GM18502 (cell line): ENCODE data around the gene FAM120B.
"Not testable (repeated sequence)": the region's sequence is repeated elsewhere in the genome, so short reads cannot be mapped to it uniquely, and the experiment has no call there.

Experiments used
- ATAC-seq: cut with Tn5 transposase; IDR thresholded peaks from one replicate; pipeline ENCODE4 v1.9.1; 2021; ENCODE audit warnings: mild to moderate bottlenecking; ENCODE audit not compliant: unreplicated experiment, poor library complexity

FAM120B gene

DNA sequence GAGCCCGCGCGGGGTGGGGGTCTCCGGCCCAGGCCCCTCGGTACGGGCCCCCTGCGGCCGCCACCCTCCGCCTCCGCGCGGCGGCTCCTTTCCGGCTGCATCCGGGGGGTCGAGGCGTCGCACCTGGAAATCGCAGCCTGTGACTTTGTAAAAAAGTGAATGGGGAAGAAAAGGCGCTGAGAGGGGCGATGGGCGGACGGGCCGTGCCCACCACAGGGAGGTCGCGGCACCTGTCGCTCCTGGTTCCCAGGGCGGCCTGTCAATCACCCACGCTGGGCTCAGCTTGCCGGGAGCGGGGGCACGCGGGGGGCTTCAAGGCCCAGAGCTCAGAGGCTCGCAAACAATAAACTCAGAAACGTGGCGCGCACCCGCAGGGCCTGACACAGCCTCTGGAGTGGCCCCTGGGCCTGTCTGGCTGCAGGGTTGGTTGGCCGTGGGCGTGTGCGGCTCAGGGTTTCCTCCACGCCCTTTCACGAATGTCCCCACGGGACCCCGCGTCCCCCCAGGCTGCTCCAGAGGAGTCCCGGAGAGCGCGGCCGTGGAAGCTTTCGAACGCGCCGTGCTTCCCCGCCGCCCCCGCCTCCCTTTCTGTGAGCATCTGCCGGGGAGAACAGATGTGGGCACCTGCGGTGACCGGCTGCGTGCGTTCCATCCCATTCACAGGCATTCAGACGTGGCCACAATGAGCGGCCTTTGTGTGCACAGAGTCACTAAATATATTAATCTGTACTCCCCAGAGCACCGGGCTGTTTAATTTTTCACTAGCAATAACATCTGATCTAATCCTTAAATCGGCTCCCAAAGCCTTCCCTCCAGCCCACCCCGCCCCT, 9.6 kb upstream of the FAM120B start:
- no peak for ATAC-seq

DNA sequence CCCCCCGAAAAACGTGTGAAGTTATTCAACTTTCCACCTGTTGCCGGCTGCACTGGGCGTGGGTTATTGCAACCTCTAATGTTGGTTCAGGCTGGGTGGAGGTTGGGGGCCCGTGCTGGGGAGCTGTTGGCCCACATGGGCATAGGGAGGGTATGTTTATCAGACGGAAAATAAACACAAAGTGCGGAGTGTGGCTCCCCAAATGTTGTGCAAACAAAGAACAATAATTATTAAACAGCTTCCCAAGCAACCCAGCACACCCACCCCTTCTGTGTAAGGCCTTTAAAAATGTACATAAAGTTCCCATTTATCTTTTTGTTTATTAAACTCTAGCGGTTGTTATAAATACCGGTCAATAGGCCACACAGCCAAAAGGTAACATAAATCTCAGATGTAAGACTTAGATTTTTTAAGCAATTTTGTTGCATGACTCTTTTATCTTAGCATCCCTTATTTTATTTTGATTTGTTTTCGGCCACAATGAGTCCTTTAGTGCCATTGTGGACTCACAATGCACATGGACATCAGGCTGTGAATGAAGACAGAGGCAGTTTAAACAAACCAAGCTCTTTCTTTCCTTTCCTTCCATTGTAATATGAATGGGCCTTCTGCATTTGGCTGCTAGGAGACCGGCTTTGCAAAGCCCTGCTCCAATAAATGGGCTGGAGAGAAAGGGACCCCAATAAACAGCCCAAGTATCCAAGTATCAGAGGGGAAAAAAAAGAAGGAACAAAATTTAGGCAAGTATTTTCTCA, 8.8 kb upstream of the FAM120B start:
- no peak for ATAC-seq

DNA sequence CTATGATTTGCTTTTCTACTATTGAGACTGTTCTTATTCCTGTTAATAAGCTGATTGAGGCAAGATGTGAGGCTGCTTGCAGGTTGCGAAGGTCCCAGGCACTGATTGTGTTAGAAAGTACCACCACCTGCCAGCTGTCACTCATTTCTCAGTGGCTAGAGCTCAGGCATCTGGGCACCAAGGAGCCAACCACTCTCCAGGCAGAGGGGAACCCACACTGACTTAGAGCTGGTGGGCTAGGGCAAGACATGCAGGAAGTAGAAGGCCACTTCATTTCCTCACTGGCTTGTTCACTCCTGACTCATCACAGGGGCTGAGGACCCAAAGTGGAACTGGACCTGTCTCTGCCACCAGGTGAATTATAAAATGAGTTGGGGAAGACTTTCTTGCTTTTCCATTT, 7.9 kb upstream of the FAM120B start:
- no peak for ATAC-seq

DNA sequence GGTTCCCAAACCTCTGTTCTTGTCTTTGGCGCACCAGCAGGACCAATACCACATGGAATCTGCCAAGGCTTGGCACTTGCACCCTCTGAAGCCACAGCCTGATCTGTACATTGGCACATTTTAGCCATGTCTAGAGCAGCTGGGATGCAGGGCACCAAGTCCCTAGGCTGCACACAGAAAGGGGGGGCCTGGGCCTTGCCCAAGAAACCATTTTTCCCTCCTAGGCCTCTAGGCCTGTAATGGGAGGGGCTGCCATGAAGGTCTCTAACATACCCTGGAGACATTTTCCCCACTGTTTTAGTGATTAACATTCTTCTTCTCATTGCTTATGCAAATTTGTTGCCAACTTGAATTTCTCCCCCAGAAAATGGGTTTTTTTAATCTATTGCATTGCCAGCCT, 5.4 kb upstream of the FAM120B start:
- ATAC-seq, result no peak

DNA sequence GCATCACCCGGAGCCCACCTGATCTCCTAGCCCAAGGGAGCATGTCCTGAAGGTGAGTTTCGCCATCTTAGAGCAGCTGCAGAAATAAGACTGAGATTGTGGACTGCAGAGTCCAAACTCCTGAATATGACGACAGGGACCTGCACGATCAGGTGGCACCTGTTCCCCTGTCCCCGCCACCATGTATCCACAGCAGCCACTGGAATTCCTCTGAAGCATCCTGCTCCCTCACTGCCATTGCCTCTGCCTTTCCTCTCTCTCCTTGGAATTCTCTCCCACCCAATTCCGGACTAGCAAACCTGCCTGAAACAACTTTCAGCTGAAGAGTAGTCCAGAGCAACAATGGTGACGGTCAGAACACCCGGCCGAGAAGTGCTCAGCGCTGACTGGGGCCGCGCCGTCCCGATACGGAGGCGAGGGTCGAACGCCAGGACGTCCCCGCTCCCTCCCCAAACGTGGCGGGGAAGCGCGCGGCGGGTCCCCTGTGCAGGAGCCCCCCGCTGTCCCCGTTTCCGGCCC, 694 bp upstream of the FAM120B start:
- ATAC-seq, result no peak

DNA sequence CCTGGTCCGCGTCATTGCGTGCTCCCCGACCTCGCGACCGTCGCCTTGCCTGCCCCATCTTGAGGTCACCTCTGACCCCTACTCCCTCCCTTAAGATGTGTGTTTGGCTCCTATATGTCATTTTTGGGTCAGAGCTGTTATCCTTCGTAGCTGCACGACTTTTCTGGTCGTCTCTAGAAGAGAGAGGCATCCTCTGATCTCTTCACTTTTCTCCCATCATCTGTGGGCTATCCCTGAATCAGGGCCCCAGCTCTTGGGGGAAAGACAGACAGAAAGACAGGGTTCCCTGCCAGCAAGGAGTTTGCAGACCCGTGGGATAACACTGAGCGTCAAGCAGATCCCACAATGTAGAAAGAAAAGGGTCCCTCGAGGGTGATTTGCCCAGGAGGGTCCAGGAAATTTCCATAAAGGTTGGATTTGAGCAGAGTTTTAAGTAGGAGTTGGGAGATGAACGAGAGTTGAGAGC, 555 bp downstream of the FAM120B start:
- no peak for ATAC-seq

DNA sequence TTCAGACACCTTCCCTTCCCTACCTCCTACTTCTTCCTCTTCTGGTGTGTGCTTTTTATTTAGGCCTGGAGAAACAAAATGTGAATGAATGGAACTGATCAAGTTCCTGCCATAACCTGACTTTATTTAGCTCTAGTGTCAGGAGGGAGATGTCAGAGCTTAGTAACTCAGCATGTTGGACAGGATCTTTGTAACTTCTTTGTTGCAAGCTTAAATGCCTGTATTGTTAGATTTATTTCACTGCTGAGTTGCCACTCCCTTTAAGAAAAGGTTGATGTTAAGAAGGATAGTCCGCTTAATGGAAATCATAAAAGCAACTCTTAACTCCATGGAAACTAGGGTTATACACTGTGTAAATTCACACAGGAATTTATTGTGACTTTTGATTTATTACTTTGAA, 2.2 kb downstream of the FAM120B start:
- no peak for ATAC-seq

DNA sequence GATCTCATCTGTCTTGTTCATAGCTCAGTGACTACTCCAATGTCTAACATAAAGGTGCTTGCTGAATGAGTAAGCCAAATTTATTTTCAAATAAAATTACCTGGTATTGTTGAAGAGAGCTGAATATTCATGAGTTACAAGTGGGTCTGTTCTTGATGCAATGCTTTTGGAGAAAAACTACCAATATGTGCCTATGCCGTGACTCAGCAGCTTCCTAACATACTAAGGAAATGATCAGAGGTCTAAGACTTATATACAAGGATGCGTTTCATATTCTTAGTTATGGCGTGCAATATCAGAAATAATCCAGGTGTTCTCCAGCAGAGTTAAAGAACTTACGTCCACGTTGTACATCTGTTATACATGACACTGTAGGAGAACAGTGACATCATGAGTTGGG, 5.1 kb downstream of the FAM120B start:
- no peak for ATAC-seq

DNA sequence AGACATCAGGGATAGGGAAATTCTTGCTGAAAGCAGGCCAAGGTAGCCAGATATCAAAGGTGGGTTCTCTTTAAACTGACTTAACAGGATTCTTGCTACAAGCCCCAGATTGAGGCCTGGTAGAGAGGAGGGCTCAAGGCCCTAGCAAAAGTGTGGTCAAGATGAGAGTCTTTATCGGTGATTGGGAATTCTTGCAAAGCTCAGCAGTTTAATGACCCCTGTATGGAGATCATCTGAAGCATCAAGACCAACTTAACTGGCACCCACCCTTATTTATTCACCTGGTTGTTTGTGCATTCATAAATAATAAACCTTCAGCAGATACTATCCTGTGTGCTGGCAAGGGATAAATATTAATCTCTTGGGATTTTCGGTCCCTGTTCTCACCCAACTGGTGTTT, 6.3 kb downstream of the FAM120B start:
- no peak for ATAC-seq

DNA sequence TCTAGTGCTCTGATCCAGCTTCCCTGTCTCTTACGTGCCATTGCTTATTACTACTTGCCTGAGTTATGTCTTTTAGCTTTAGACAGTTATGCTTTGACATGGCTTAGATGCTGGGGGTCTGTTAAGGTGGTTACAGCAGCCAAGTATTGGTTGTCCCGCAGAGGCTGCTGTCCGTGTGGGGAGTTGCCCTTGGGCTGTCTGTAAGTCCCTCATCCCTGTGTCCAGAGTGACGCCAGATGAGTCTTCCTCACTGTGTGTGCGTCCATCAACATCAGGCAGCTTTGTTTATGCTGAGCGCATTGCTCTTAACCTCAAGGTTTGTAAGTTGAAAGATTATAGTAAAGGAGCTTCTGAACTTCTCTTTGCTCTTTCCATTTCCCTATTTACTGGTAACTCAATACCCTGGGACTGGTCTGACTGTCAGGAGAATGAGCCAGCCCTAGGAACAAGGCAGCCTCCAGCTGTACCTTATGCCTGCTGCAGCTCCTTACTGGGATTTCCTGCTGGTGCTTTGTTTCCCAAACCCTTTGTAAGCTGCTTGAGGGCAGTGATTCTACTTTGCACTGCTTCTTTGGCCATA, 7.2 kb downstream of the FAM120B start:
- ATAC-seq, result no peak

DNA sequence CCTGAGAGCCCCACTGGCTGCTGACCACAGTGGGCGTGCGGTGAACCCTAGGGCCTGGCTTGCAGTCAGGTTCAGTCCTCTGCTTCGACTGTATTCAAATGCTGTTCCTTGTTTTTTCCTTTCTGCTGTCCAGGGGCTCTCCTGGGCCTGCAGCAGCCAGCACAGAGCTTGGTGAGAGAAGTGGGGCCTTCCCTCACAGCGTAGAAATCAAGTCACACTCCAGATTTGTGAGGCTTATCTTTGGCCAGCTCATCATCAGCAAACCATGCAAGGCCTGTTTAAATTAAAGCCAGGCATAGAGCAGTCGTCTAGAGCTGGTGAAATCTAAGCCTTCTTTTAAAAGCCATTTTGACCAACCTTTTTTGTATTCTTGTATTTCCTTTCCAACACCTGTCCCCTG, 8.4 kb downstream of the FAM120B start:
- no peak for ATAC-seq

DNA sequence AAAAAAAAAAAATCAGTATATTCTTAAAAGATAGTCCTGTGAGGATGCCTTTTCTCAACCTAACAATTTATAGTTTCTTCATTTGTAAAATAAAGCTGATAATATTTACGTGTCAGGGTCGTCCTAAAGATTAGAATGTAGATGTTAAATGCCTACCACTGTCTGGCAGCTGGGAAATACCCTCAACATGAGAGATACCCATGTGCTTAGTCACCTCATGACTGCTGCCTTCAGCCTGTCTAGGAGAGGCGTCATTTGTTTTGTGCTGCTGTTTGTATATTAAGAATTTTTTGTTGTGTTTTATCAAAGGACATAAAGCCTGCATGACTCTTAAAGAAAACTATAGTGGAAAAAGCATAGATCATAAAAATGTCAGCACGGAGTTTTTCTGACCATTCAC, 9.5 kb downstream of the FAM120B start:
- no peak for ATAC-seq

DNA sequence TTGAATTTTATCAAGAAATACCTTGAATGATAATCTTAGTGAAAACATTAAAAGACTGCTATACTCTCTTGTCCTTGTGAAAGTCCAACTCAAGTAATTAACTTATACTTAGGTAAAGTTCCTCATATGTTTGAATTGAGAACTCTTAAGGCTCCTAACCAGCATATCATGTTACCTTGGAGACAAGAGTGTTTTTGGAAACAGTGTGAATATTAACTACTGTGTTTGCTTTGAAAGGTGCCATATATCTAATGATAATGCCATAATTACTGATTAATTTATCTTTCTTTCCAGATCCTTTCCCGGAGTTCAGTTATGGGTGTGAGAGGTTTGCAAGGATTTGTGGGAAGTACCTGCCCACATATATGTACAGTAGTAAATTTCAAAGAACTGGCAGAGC, 10.5 kb downstream of the FAM120B start:
- ATAC-seq, result no peak

DNA sequence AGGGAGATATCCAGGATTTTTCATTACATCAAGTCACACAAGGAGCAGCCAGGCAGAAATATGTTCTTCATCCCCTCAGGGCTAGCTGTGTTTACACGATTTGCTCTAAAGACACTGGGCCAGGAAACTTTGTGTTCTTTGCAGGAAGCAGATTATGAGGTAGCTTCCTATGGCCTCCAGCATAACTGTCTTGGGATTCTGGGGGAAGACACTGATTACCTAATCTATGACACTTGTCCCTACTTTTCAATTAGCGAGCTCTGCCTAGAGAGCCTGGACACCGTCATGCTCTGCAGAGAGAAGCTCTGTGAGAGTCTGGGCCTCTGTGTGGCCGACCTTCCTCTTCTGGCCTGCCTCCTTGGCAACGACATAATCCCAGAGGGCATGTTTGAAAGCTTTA, 11.2 kb downstream of the FAM120B start:
- ATAC-seq, result no peak

DNA sequence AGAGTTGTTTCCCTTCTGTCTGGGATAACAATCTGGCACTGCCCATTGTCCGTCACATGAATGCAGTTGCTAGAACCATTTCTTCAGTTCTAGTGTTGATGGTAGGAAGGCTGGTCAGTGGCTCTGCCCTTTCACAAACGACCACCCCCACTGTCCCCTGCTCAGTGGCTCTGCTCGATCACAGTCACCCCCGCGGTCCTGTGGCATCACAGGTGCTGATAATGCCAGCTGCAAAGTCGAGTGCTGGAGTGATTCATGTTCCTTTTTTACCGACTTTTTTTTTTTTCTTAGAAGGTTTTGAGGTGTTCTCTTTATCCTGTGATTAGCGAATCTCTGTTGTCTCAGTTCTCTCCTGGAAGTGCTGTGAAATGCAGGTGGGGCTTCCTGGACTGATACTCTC, 22.8 kb downstream of the FAM120B start:
- ATAC-seq, result no peak

DNA sequence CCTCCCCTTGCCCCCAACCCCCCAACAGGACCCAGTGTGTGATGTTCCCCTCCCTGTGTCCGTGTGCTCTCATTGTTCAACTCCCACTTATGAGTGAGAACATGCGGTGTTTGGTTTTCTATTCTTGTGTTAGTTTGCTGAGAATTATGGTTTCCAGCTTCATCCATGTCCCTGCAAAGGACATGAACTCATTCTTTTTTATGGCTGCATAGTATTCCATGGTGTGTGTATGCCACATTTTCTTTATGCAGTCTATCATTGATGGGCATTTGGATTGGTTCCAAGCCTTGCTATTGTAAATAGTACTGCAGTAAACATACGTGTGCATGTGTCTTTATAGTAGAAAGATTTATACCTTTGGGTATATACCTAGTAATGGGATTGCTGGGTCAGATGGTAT, 28.6 kb downstream of the FAM120B start:
- ATAC-seq, result not testable (repeated sequence)

DNA sequence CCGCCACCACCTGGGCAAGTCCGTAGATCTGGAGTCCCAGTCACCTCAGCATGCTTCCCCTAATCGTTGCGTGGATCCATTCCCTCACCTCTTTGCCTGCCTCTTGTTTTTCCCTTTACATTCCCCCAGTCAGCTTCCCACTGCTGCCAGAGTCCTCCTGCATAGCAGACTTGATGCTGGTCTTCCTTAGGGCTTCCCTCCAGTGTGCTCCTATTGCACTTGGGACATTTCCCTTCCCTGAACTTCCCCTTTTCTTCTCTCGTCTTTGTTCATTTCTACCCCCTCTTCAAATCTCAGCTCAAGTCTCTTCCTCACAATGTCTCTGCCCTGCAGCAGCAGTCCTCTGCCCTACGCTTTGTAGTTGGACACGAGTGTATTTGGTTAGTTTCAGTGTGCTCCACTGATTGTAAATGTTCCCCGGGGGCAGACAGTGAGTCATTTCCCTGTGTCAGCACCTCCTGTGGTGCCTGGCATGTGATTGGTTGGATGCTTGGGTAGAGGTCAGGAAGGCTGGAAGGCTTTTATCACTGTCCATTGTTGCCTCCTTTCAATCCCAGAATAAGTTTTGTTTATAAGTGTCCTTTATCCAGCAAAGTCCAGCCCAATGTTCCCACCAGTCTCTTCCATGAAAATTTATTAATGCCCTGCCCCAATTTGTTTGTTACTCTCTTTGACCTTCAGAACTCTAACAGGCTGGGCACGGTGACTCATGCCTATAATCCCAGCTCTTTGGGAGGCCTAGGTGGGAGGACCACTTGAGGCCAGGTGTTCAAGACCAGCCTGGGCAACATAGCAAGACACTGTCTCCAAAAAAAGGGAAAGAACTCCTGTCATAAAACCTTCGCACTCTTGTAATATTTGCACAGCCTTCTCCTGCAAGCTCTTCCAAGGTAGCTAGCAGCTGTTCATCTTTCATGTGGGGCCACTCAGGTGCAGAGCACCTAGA, 38.3 kb downstream of the FAM120B start:
- ATAC-seq, result no peak

DNA sequence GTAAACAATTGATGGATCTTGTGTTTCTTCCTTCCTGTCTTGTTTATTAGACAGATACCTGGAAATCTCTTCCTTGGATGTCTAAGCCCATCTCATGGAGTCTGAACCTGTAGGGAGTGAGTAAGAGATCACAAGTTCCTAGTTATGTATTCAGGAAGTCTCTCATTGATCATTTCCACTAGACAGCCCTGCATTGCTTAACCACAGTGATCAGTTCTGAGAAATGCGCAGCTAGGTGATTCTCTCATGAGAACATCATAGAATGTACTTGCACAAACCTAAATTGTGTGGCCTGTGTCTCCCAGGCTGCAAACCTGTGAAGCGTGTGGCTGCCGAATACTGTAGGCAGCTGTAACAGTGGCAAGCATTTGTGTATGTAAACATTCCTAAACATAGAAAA, 39.1 kb downstream of the FAM120B start:
- no peak for ATAC-seq

DNA sequence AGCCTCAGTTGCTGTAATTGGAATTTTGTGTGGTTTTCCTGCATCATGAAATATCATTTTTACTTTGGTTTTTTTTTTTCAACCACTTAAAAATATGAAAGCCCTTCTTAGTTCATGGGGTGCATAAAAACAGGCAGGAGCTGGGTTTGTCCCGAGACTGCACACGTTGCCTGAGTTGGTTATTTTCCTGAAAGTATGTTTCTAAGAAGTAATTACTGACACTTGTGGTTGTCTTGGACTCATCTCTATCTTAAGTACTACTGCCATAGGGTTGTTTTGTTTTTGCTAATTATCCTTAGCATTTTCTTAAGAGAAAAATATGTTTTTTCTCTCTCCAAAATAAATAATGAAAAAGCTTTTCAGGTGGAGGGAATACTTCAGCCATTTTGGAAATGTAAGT, 40.1 kb downstream of the FAM120B start:
- no peak for ATAC-seq

DNA sequence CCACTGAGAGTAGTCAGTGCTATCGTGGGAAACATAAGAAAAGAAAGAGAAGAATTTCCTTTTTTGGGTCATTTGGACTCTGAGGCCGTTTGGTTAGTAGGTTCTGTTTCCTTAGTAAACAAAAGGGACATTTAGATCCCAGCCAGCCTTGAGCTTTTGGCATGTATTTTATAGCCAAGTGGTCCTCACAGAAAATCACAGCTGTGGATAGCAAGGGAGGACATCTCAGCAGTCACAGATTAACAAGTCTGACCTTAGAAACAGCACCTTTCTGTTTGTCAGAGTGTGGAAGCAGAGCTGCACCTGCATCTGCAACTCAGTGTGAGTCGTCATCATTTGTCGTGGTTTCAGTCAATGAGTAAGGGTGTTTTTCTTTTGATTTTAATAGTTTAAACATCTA, 40.5 kb downstream of the FAM120B start:
- ATAC-seq, result peak; percentile 62
